ENCODE data around the gene SUPT3H. TPM values are rescaled to one million over a fixed set of nuclear protein-coding genes. Genes with fewer than 3 reads are reported as not detected.

The SUPT3H gene
- total and polyA plus RNA-seq, 2 of the 8 experiments (the other 6 are each of a cell fraction or from before 2014, with no cell fraction given): 18.8 to 23.0 TPM

DNA sequence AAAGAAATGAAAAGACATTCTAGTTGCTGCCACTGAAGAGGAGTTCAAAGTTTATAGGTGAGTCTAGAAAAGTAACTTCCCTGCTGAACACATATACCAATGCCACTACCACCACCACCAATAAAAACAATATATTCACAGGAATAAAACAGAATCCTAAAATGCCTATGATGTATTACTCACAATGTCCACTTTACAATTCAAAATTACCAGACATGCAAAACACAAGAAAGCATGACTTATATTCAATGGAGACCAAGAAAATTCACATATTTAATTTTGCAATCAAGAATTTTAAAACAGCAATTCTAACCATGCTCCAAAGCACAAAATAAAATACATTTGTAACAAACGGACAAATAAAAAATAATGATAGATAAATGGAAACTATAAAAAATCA, 434.9 kb downstream of the SUPT3H start:
- FAIRE-seq (no peak), DNase-seq (ENCODE audit: low read depth in 1 of 2, low spot score in 2 of 2) (no peak)
- no peak overlapping the region for H3K14ac ChIP-seq (ENCODE audit: insufficient read length)
- no peak overlapping the region for H3K9ac ChIP-seq (replicated peaks in 1 of 4; ENCODE audit: extremely low read depth in 1 of 4, low read depth in 3 of 4, low read length in 3 of 4)
- H2BK20ac ChIP-seq (ENCODE audit: low read length): no peak overlapping the region
- no peak overlapping the region for H3K23ac ChIP-seq (ENCODE audit: insufficient read length)
- no peak overlapping the region for H3K56ac ChIP-seq (replicated peaks; ENCODE audit: insufficient read length, low read depth, low read length)
- no peaks in the 10 kb centered on the region for H3K79me1 ChIP-seq (ENCODE audit: low read depth, low read length)
- H4K91ac ChIP-seq (replicated peaks; ENCODE audit: insufficient read length, low read length): no peak overlapping the region
- H2BK5ac ChIP-seq (ENCODE audit: low read depth, low read length): no peak overlapping the region
- no peak overlapping the region for H2AK5ac ChIP-seq (ENCODE audit: low read depth, low read length)
- no peaks in the 10 kb centered on the region for H3K23me2 ChIP-seq (ENCODE audit: low read depth, low read length)
- no peaks in the 10 kb centered on the region for H3K27me3 ChIP-seq (replicated peaks in 1 of 4; ENCODE audit: control insufficient read depth in 3 of 4, extremely low read depth in 1 of 4, insufficient read depth in 3 of 4, low read length in 3 of 4)
- H2AFZ ChIP-seq (ENCODE audit: low read length): no peak overlapping the region
- no peak overlapping the region for H4K8ac ChIP-seq (ENCODE audit: extremely low read depth, insufficient read depth, low read length)
- no peak overlapping the region for H2BK15ac ChIP-seq (ENCODE audit: low read length)
- no peaks in the 10 kb centered on the region for H3K79me2 ChIP-seq (ENCODE audit: control insufficient read depth in 1 of 2, insufficient read depth in 2 of 2, low read length in 2 of 2)
- ChIA-PET POLR2A (ENCODE audit: partially characterized antibody) (no interaction called here), CTCF (ENCODE audit: partially characterized antibody) (no interaction called here)
- H3K4me2 ChIP-seq (ENCODE audit: insufficient read depth in 1 of 2, low read depth in 2 of 2, low read length in 2 of 2): no peak overlapping the region
- peaks cover 0 to 2% (median 0%) of the 10 kb centered on the region in 4 experiments; a peak in 2 of 7 replicates for H3K4me1 ChIP-seq (replicated peaks in 1 of 4; ENCODE audit: control insufficient read depth in 3 of 4, insufficient read depth in 4 of 4, low read length in 3 of 4)
- H3K18ac ChIP-seq (ENCODE audit: extremely low read depth, low read length): no peak overlapping the region
- no peaks in the 10 kb centered on the region for H3K36me3 ChIP-seq (ENCODE audit: control insufficient read depth in 2 of 4, insufficient read depth in 4 of 4, low read length in 3 of 4)
- no peak overlapping the region for H2BK120ac ChIP-seq (replicated peaks; ENCODE audit: low read depth, low read length)
- peaks cover 0 to 5% of the 10 kb centered on the region in 2 experiments; a peak in 1 of 4 replicates for H3K9me3 ChIP-seq (ENCODE audit: insufficient read depth in 2 of 2, low read depth in 1 of 2, low read length in 1 of 2)
- no peaks in the 10 kb centered on the region for H4K20me1 ChIP-seq (replicated peaks in 1 of 2; ENCODE audit: control insufficient read depth in 1 of 2, insufficient read depth in 2 of 2, low read length in 2 of 2)
- H3K27ac ChIP-seq (ENCODE audit: low read depth, low read length): no peak overlapping the region
- H3K4me3 ChIP-seq (ENCODE audit: extremely low read depth in 1 of 4, insufficient read depth in 2 of 4, low read depth in 3 of 4, low read length in 4 of 4): no peak overlapping the region
- no peak overlapping the region for H3K4ac ChIP-seq (replicated peaks; ENCODE audit: insufficient read length, low read depth, low read length)
- WGBS, 2 experiments (ENCODE audit: extremely low coverage in 1 of 2, insufficient coverage in 1 of 2, insufficient read length in 1 of 2, insufficient replicate concordance in 2 of 2, low coverage in 1 of 2, low lambda C conversion rate in 2 of 2, missing lambda C conversion rate in 1 of 2): 92% methylated on average over 1 of the region's 1 CpG; no CpG with 5 or more reads in 1 of the 2 experiments
- H4K5ac ChIP-seq (ENCODE audit: insufficient read length, low read depth, low read length): no peak overlapping the region
- H2BK12ac ChIP-seq (ENCODE audit: low read depth, low read length): no peak overlapping the region
- TF ChIP-seq KDM5A (IDR thresholded peaks at IDR 0.05; ENCODE audit: low read length) (no peak), TAF7 (optimal IDR thresholded peaks at IDR 0.05; ENCODE audit: borderline replicate concordance, low read depth, low read length) (no peak), NRF1 (IDR thresholded peaks at IDR 0.05; ENCODE audit: low read depth, low read length) (no peak), RBBP5 (IDR thresholded peaks at IDR 0.05; ENCODE audit: borderline replicate concordance, low read depth, low read length) (no peak), TCF12 (IDR thresholded peaks at IDR 0.05; ENCODE audit: low read depth, low read length) (no peak), GABPA (IDR thresholded peaks at IDR 0.05; ENCODE audit: borderline replicate concordance, insufficient read depth, low read length) (no peak), NANOG (IDR thresholded peaks at IDR 0.05; ENCODE audit: insufficient read depth, low read depth, low read length, poor library complexity, severe bottlenecking) (no peak), BRCA1 (IDR thresholded peaks at IDR 0.05; ENCODE audit: low read depth, low read length) (no peak), BACH1 (IDR thresholded peaks at IDR 0.05; ENCODE audit: low read length) (no peak), ZNF274 (IDR thresholded peaks at IDR 0.05; ENCODE audit: borderline replicate concordance, extremely low read depth, low read length) (no peak), PHF8 (conservative IDR thresholded peaks at IDR 0.05; ENCODE audit: low read depth, low read length) (no peak)
- TF ChIP-seq, protein P1, sequence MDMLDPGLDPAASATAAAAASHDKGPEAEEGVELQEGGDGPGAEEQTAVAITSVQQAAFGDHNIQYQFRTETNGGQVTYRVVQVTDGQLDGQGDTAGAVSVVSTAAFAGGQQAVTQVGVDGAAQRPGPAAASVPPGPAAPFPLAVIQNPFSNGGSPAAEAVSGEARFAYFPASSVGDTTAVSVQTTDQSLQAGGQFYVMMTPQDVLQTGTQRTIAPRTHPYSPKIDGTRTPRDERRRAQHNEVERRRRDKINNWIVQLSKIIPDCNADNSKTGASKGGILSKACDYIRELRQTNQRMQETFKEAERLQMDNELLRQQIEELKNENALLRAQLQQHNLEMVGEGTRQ (IDR thresholded peaks at IDR 0.05; ENCODE audit: low read length): no peak
- TF ChIP-seq, protein P2, sequence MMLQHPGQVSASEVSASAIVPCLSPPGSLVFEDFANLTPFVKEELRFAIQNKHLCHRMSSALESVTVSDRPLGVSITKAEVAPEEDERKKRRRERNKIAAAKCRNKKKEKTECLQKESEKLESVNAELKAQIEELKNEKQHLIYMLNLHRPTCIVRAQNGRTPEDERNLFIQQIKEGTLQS (IDR thresholded peaks at IDR 0.05; ENCODE audit: insufficient read depth, low read depth, low read length): no peak
